GM18517 (cell line): ENCODE results near the gene RMDN3.

Experiments used
- ATAC-seq: cut with Tn5 transposase; IDR thresholded peaks from one replicate; pipeline ENCODE4 v1.9.1; 2021; ENCODE audit warnings: mild to moderate bottlenecking, moderate library complexity; ENCODE audit not compliant: unreplicated experiment

Gene RMDN3

GRCh38 chr15:40749151-40749630, 5.9 kb downstream of the RMDN3 start:
- no peak for ATAC-seq

- no peak for ATAC-seq
Observed at GRCh38 chr15:40747685-40748631, 7.1 kb downstream of the RMDN3 start.

GRCh38 chr15:40746916-40747418, 8.1 kb downstream of the RMDN3 start:
- no peak for ATAC-seq

GRCh38 chr15:40744815-40745152, 10.3 kb downstream of the RMDN3 start:
- ATAC-seq = no peak

GRCh38 chr15:40743921-40744814, 10.9 kb downstream of the RMDN3 start:
- ATAC-seq = no peak

- no peak for ATAC-seq
Observed at GRCh38 chr15:40743485-40743901, 11.6 kb downstream of the RMDN3 start.

- ATAC-seq = no peak
Observed at GRCh38 chr15:40739854-40740253, 15.2 kb downstream of the RMDN3 start.

- no peak for ATAC-seq
Observed at GRCh38 chr15:40739047-40739446, 16.0 kb downstream of the RMDN3 start.

GRCh38 chr15:40737048-40737447, 18.0 kb downstream of the RMDN3 start:
- no peak for ATAC-seq

- ATAC-seq = no peak
Observed at GRCh38 chr15:40736575-40736974, 18.5 kb downstream of the RMDN3 start.

- no peak for ATAC-seq
Observed at GRCh38 chr15:40731034-40731433, 24.0 kb downstream of the RMDN3 start.

- no peak for ATAC-seq
Observed at GRCh38 chr15:40723919-40724318, 31.1 kb downstream of the RMDN3 start.

GRCh38 chr15:40722934-40723333, 32.1 kb downstream of the RMDN3 start:
- ATAC-seq = no peak

- no peak for ATAC-seq
Observed at GRCh38 chr15:40722354-40722753, 32.7 kb downstream of the RMDN3 start.

- ATAC-seq = no peak
Observed at GRCh38 chr15:40721701-40722100, 33.4 kb downstream of the RMDN3 start.

- ATAC-seq = no peak
Observed at GRCh38 chr15:40716165-40716564, 38.9 kb downstream of the RMDN3 start.

- no peak for ATAC-seq
Observed at GRCh38 chr15:40714144-40714543, 40.9 kb downstream of the RMDN3 start.

GRCh38 chr15:40706121-40706520, 48.9 kb downstream of the RMDN3 start:
- no peak for ATAC-seq

- ATAC-seq = no peak
Observed at GRCh38 chr15:40702077-40702476, 53.0 kb downstream of the RMDN3 start.

- ATAC-seq = no peak
Observed at GRCh38 chr15:40697916-40698315, 57.1 kb downstream of the RMDN3 start.

- no peak for ATAC-seq
Observed at GRCh38 chr15:40696228-40696627, 58.8 kb downstream of the RMDN3 start.
